Ascending aorta (tissue), 2 donors: ENCODE results near the gene ARHGAP8. TPM values are rescaled to one million over a fixed set of nuclear protein-coding genes. Genes with fewer than 3 reads are reported as not detected.

Experiments used
- DNase-seq, 2 donors: peaks; one replicate each; pipeline ENCODE4 v3.0.0-alpha.2; 2019; ENCODE audit warnings: low spot score in 2 of 2
- H3K27ac ChIP-seq, 2 donors: fragments of 200-600 bp; sonication (generic); one replicate each; pipeline ENCODE4 v1.5.1; 2016 to 2017; ENCODE audit warnings: mild to moderate bottlenecking in 1 of 2
- H3K27me3 ChIP-seq: fragments of 200-600 bp; sonication (generic); one replicate; pipeline ENCODE4 v1.5.1; 2017
- H3K36me3 ChIP-seq, 2 donors: fragments of 200-600 bp; sonication (generic); one replicate each; pipeline ENCODE4 v1.5.1; 2016
- H3K4me1 ChIP-seq, 2 donors: fragments of 200-600 bp; sonication (generic); one replicate each; pipeline ENCODE4 v1.5.1; 2016 to 2017; ENCODE audit warnings: mild to moderate bottlenecking in 1 of 2
- H3K4me3 ChIP-seq, 2 donors: fragments of 200-600 bp; sonication (generic); one replicate each; pipeline ENCODE4 v1.5.1; 2016 to 2017; ENCODE audit warnings: mild to moderate bottlenecking in 1 of 2
- H3K9me3 ChIP-seq, 2 donors: fragments of 200-600 bp; sonication (generic); one replicate each; pipeline ENCODE4 v1.5.1; 2016
- CTCF ChIP-seq, 3 experiments: fragments of 200-600 bp in 2 of 3; fragments of 450-650 bp in 1 of 3; sonication (generic) in 2 of 3; IDR thresholded peaks; one replicate each; pipeline ENCODE4 v1.5.1; 2016 to 2019; ENCODE audit warnings: antibody characterized with exemption in 3 of 3, mild to moderate bottlenecking in 1 of 3, moderate library complexity in 1 of 3
- intact Hi-C: fragments of 100-400 bp; cut with DNase I; formaldehyde crosslinking; loops from one replicate; pipeline ENCODE4 v1.15.1; 2023
- total RNA-seq: library from RNA; depleted of rRNA; stranded (reverse); fragments of >200 nt; gene quantifications from one replicate; pipeline ENCODE4 v1.1.0, GENCODE V29; 2016

Gene ARHGAP8
- total RNA-seq, 1 donor from 2014 or later = not detected

GRCh38 chr22:44759001-44759400 lies 6.6 kb downstream of the ARHGAP8 start:
- no peak for TF ChIP-seq CTCF (IDR thresholded peaks at IDR 0.05)
- intact Hi-C loops = no loop called here
- H3K9me3 ChIP-seq = no peaks in the 10 kb centered on the region
- H3K4me1 ChIP-seq = no peaks in the 10 kb centered on the region
- H3K27me3 ChIP-seq = peaks cover 2% of the 10 kb centered on the region
- DNase-seq = no peak
- no peaks in the 10 kb centered on the region for H3K36me3 ChIP-seq
- no peak overlapping the region for H3K27ac ChIP-seq
- no peak overlapping the region for H3K4me3 ChIP-seq

- intact Hi-C loops = no loop called here
- no peak for DNase-seq
- no peaks in the 10 kb centered on the region for H3K9me3 ChIP-seq
- no peaks in the 10 kb centered on the region for H3K4me1 ChIP-seq
- no peaks in the 10 kb centered on the region for H3K36me3 ChIP-seq
- no peak overlapping the region for H3K27ac ChIP-seq
- H3K27me3 ChIP-seq = no peaks in the 10 kb centered on the region
- H3K4me3 ChIP-seq = no peak overlapping the region
- no peak for TF ChIP-seq CTCF (IDR thresholded peaks at IDR 0.05)
Observed at GRCh38 chr22:44759430-44760310, 7.3 kb downstream of the ARHGAP8 start.

- TF ChIP-seq CTCF (IDR thresholded peaks at IDR 0.05) = no peak
- intact Hi-C loops = no loop called here
Observed at GRCh38 chr22:44760476-44760875, 8.1 kb downstream of the ARHGAP8 start.

GRCh38 chr22:44761025-44761424 lies 8.7 kb downstream of the ARHGAP8 start:
- H3K4me3 ChIP-seq = no peak overlapping the region
- TF ChIP-seq CTCF (IDR thresholded peaks at IDR 0.05) = no peak
- H3K4me1 ChIP-seq = no peaks in the 10 kb centered on the region
- intact Hi-C loops = no loop called here
- no peak for DNase-seq
- no peaks in the 10 kb centered on the region for H3K36me3 ChIP-seq
- H3K27me3 ChIP-seq = no peaks in the 10 kb centered on the region
- no peak overlapping the region for H3K27ac ChIP-seq
- H3K9me3 ChIP-seq = no peaks in the 10 kb centered on the region

More at GRCh38 chr22:44760476-44760875, 8.1 kb downstream of the ARHGAP8 start:
- DNase-seq = no peak
- Histone ChIP-seq H3K4me3 (no peak overlapping the region), H3K36me3 (no peaks in the 10 kb centered on the region), H3K27ac (no peak overlapping the region), H3K27me3 (no peaks in the 10 kb centered on the region), H3K9me3 (no peaks in the 10 kb centered on the region), H3K4me1 (no peaks in the 10 kb centered on the region)

- Histone ChIP-seq H3K9me3 (no peaks in the 10 kb centered on the region), H3K27ac (no peak overlapping the region), H3K4me1 (no peaks in the 10 kb centered on the region), H3K27me3 (no peaks in the 10 kb centered on the region), H3K4me3 (no peak overlapping the region), H3K36me3 (no peaks in the 10 kb centered on the region)
- DNase-seq = no peak
- no peak for TF ChIP-seq CTCF (IDR thresholded peaks at IDR 0.05)
- intact Hi-C loops = no loop called here
Observed at GRCh38 chr22:44764373-44764772, 12.0 kb downstream of the ARHGAP8 start.
